GM20000 (cell line): Measurements from ENCODE around the gene YPEL1.

Source experiments
- DNase-seq: peaks from one replicate; pipeline ENCODE4 v3.0.0; 2012; ENCODE audit warnings: low spot score
- CTCF ChIP-seq: IDR thresholded peaks from 2 replicates; pipeline ENCODE4 v1.5.1; 2012; ENCODE audit warnings: mild to moderate bottlenecking, control low read depth; ENCODE audit errors: extremely low read depth, missing control alignments

Gene YPEL1

GRCh38 chr22:21708960-21709359 is 26.6 kb downstream of the YPEL1 start:
- TF ChIP-seq CTCF = no peak

GRCh38 chr22:21707677-21708076 is 27.9 kb downstream of the YPEL1 start:
- no peak for TF ChIP-seq CTCF
- DNase-seq = no peak

More at GRCh38 chr22:21708960-21709359, 26.6 kb downstream of the YPEL1 start:
- DNase-seq = no peak

- no peak for TF ChIP-seq CTCF
- no peak for DNase-seq
Measured at GRCh38 chr22:21703684-21704316, 31.8 kb downstream of the YPEL1 start.

GRCh38 chr22:21702700-21703683 is 32.6 kb downstream of the YPEL1 start:
- DNase-seq = no peak

GRCh38 chr22:21702094-21702493 is 33.5 kb downstream of the YPEL1 start:
- DNase-seq = no peak
- TF ChIP-seq CTCF = no peak

More at GRCh38 chr22:21702700-21703683, 32.6 kb downstream of the YPEL1 start:
- TF ChIP-seq CTCF = no peak

GRCh38 chr22:21701384-21701971 is 34.1 kb downstream of the YPEL1 start:
- no peak for TF ChIP-seq CTCF
- DNase-seq = no peak

- no peak for TF ChIP-seq CTCF
- no peak for DNase-seq
Measured at GRCh38 chr22:21700822-21701221, 34.8 kb downstream of the YPEL1 start.
